DMS153 treated with DMSO at 0.1 percent for 48 hours (cell line): Measurements from ENCODE around the gene SPDYE16.
"Not testable (repeated sequence)": the region's sequence is repeated elsewhere in the genome, so short reads cannot be mapped to it uniquely, and the experiment has no call there.

ENCODE experiments used
- DNase-seq: peaks from one replicate; lab custom pipeline; 2025; ENCODE audit not compliant: unreplicated experiment; lab: John Stamatoyannopoulos, UW

SPDYE16 gene

GRCh38 chr7:76549855-76550248 is 6.8 kb upstream of the SPDYE16 start:
- not testable (repeated sequence) for DNase-seq

GRCh38 chr7:76549025-76549854 is 6.1 kb upstream of the SPDYE16 start:
- DNase-seq, result peak; percentile 54

GRCh38 chr7:76531643-76532042 is 11.5 kb downstream of the SPDYE16 start:
- not testable (repeated sequence) for DNase-seq

DNA sequence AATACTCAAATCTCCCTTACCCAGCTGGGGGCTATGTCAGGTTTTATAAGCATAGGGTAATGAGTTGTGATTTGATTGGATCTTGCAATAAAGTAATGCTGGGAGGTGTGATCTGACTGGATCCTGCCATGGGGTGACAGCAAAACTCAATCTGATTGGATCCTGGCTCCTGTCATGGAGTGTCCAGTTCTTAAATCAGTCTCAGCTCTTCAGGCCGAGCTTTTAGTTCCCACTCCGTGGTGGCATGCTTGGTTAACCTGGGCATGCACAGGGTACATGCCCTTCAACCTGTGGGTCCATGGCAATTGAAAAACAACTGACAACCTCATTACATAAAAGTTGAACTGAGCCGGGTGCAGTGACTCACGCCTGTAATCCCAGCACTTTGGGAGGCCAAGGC is 16.9 kb downstream of the SPDYE16 start:
- DNase-seq, result not testable (repeated sequence)

DNA sequence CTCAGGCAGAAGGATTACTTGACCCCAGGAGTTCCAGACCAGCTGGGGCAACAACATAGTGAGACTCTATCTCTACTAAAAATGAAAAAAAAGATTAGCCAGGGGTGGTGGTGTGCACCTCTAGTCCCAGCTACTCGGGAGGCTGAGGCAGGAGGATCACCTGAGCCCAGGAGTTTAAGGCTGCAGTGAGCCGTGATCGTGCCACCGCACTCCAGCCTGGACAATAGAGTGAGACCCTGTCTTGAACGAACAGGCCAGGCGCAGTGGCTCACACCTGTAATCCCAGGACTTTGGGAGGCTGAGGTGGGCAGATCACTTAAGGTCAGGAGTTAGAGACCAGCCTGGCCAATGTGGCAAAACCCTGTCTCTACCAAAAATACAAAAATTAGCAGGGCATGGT is 26.2 kb downstream of the SPDYE16 start:
- DNase-seq, result not testable (repeated sequence)

- DNase-seq, result no peak
Measured at GRCh38 chr7:76515999-76516443, 27.1 kb downstream of the SPDYE16 start.

- DNase-seq, result no peak
Measured at GRCh38 chr7:76514926-76515771, 27.9 kb downstream of the SPDYE16 start.

DNA sequence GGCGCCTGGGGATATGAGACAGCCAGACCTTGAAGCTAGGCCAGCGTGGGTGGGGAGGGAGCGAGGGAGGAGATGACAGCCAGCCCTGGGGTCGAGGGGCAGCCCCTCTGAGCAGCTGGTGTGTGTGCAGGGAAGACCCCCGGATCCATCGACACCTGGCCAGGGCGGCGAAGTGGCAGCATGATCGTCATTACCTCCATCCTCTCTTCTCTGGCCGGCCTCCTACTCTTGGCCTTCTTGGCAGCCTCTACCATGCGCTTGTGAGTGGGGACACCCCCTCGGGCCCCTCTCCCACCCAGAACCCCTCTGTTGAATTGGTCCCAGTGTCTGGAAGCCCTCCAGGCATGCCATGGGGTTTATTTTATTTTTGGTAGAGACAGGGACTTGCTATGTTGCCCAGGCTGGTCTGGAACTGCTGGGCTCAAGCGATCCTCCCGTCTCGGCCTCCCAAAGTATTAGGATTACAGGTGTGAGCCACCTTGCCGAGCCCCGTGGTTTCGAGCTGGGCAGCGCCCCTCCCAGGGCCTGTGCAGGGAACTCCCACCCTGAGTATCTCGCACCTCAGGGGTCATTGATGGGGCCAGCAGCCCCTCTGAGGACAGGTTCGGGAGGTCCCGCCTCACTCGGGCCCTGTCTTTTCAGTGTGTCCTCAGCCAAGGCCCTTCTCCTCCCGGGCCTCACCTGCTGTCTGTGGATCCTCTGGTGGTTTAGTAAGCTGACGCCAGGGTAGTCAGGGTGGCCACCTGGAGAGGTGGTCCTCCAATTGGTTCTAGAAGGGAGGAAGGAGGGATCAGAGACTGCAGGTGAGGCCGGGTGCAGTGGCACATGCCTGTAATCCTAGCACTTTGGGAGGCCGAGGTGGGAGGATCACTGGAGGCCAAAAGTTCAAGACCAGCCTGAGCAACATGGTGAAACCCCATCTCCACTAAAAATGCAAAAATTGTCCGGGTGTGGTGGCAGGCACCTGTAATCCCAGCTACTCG is 29.0 kb downstream of the SPDYE16 start:
- no peak for DNase-seq

DNA sequence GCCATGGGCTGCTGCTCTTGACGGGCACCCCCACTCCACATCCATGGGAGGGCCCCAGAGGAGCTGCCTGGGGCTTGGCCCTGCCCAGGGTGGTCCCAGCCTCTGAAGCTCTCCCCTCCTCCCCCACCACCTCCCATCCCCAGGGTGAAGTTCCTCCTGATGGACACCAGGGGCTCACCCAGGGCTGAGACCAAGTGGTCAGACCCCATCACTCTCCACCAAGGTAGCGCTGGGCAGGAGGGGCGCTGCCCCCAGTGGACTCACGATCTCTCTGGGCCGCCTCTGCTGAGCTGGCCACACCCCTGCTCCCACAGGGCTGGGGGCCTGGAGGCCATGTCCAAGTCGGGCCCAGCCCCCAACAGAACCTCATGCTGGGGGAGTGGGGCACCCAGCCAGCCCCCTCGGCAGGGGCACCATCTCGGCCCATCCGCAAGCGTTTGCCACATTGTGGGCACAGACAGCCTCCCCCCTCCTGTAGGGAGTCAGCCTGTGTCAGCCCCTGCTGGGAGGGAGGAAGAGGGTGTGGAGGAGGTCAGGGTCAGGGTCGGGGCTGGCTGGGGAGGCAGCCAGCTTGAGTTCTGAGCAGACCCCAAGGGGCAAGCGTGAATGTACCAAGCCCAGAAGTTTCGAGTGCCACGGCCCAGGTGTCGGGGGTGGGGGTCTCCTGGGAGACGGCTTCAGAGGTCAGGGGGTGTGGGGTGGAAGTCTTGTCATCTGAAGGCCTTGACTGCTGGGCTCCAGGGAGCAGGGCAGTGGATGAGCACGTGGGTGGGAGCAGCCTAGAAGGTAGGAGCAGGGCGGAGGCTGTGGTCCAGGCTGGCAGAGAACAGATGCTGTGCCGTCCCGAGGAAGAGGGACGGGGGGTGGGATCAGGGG is 29.9 kb downstream of the SPDYE16 start:
- DNase-seq, result no peak

- not testable (repeated sequence) for DNase-seq
Measured at GRCh38 chr7:76511911-76512885, 30.9 kb downstream of the SPDYE16 start.

DNA sequence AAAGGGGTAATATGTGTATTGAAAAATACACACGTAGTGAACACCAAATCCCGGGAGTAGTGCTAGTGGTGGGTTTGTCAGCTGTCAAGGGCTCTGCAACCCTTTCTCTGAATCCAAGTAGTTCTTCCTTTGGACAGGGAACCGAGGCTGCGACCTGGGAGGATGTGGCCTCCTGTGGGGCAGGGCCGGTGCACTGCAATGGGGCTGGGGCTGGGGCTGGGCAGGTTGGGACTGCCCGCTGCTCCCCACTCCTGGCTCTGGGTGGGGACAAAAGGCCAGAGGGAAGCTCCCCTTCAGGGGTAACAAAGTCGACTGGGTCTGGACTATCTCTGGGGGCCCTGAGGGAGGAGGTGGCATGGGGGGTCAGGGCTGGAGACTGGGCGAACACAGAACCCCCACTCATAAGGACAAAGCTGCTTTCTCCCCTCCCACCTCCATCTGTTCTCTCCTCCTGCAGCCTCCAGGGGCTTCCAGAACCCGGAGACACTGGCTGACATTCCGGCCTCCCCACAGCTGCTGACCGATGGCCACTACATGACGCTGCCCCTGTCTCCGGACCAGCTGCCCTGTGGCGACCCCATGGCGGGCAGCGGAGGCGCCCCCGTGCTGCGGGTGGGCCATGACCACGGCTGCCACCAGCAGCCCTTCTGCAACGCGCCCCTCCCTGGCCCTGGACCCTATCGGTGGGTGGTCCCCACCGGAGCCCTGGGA is 31.7 kb downstream of the SPDYE16 start:
- DNase-seq, result not testable (repeated sequence)

GRCh38 chr7:76509931-76510877 is 32.9 kb downstream of the SPDYE16 start, which contains the start of gene UPK3B:
Gene UPK3B, plus strand, starts transcription at chr7:76510552. Its CDS starts 101 bp downstream, at chr7:76510653.
- no peak for DNase-seq

GRCh38 chr7:76507723-76508406 is 35.2 kb downstream of the SPDYE16 start:
- no peak for DNase-seq

DNA sequence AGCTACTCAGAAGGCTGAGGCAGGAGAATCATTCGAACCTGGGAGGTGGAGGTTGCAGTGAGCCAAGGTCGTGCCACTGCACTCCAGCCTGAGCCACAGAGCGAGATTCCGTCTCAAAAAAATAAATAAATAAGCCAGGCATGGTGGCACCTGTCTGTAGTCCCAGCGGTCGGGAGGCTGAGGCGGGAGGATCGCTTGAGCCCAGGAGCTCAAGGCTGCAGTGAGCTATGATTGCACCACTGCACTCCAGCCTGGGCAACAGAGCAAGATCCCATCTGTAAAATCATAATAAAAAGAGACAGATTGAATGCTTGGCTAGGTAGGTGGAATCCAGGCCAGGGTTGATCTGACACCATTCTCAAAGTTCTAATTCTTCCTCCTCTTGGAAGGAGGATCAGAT is 36.5 kb downstream of the SPDYE16 start:
- DNase-seq, result not testable (repeated sequence)

DNA sequence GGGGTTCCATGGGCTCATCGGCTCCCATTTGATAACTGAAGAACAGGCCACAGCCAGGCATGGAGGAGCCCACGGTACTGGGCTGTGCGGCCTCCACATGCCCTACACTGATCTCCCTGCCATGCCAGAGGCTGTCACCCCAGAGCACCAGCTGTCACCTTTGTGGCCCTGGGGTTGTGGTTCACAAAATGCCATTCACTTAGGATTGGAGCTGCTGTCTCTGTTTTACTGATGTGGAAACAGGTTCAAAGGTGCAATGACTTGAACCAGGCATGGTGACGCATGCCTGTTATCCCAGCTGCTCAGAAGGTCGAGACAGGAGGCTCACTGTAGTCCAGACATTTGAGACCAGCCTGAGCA is 37.0 kb downstream of the SPDYE16 start:
- no peak for DNase-seq
